Testis (tissue), 3 donors: ENCODE results near the gene DISP2. TPM values are rescaled to one million over a fixed set of nuclear protein-coding genes. Genes with fewer than 3 reads are reported as not detected.

Experiments
- DNase-seq: peaks from one replicate; pipeline ENCODE4 v3.0.0-alpha.2; 2019
- H3K27ac ChIP-seq, 2 donors: fragments of 200-600 bp; sonication (generic); one replicate each; pipeline ENCODE4 v1.5.1; 2019
- H3K27me3 ChIP-seq: fragments of 200-600 bp; sonication (generic); one replicate; pipeline ENCODE4 v1.5.1; 2019
- H3K36me3 ChIP-seq: fragments of 200-600 bp; sonication (generic); one replicate; pipeline ENCODE4 v1.5.1; 2017; ENCODE audit warnings: low read depth; ENCODE audit errors: missing control alignments
- H3K4me1 ChIP-seq: fragments of 200-600 bp; sonication (generic); one replicate; pipeline ENCODE4 v1.5.1; 2019
- H3K4me3 ChIP-seq, 2 donors: fragments of 200-600 bp; sonication (generic); one replicate each; pipeline ENCODE4 v1.5.1; 2017 to 2019
- H3K9me3 ChIP-seq: fragments of 200-600 bp; sonication (generic); one replicate; pipeline ENCODE4 v1.5.1; 2017
- CTCF ChIP-seq, 3 experiments: fragments of 450-650 bp in 2 of 3; fragments of 200-600 bp in 1 of 3; sonication (generic) in 1 of 3; IDR thresholded peaks; one replicate each; pipeline ENCODE4 v1.5.1; 2016 to 2019; ENCODE audit warnings: antibody characterized with exemption in 3 of 3, mild to moderate bottlenecking in 2 of 3, moderate library complexity in 1 of 3
- POLR2A ChIP-seq: fragments of 450-650 bp; IDR thresholded peaks from one replicate; pipeline ENCODE4 v1.6.1; 2017; ENCODE audit warnings: antibody characterized with exemption, mild to moderate bottlenecking, moderate library complexity
- WGBS, 2 donors: methylation state at CpG; one replicate each; pipeline ENCODE4 v1.1.5; 2018; 5-methylcytosine and 5-hydroxymethylcytosine counted together
- intact Hi-C: fragments of 100-400 bp; cut with DNase I; formaldehyde crosslinking; loops from one replicate; pipeline ENCODE4 v1.15.1; 2023; ENCODE audit warnings: low total_unique reads
- polyA plus RNA-seq: library from polyadenylated mRNA; stranded (reverse); fragments of 350-450 nt; fragmentation: Illumina TruSeq; extraction: RNeasy Lipid Tissue Mini Kit (QIAGEN cat#74804); gene quantifications from one replicate; pipeline ENCODE4 v1.2.3, GENCODE V29; 2014; ENCODE audit warnings: low read depth, low replicate concordance; ENCODE audit not compliant: insufficient read depth
- total RNA-seq, 2 donors: library from RNA; depleted of rRNA; stranded (reverse); fragments of >200 nt; gene quantifications; one replicate each; pipeline ENCODE4 v1.2.3, GENCODE V29; 2016

Gene DISP2
- total and polyA plus RNA-seq, 3 donors from 2014 or later: 3.0 to 7.6 (median 4.4) TPM

- H3K36me3 ChIP-seq: no peaks in the 10 kb centered on the region
- TF ChIP-seq CTCF (IDR thresholded peaks at IDR 0.05) (no peak), POLR2A (no peak)
- DNase-seq: no peak
- H3K4me1 ChIP-seq: peaks cover 10% of the 10 kb centered on the region
- H3K9me3 ChIP-seq: no peaks in the 10 kb centered on the region
- H3K27ac ChIP-seq: no peak overlapping the region
- H3K4me3 ChIP-seq: no peak overlapping the region
- WGBS, 2 donors: 90 to 98% methylated on average over 3 of the region's 3 CpGs
- intact Hi-C loops: no loop called here
- no peaks in the 10 kb centered on the region for H3K27me3 ChIP-seq
Measured at GRCh38 chr15:40316931-40317330, 41.1 kb upstream of the DISP2 start.

GRCh38 chr15:40317580-40317979 is 40.4 kb upstream of the DISP2 start:
- DNase-seq: no peak
- WGBS, 2 donors: 71 to 73% methylated on average over 4 of the region's 4 CpGs
- Histone ChIP-seq H3K27ac (no peak overlapping the region), H3K4me1 (peaks cover 10% of the 10 kb centered on the region), H3K27me3 (no peaks in the 10 kb centered on the region), H3K4me3 (no peak overlapping the region), H3K36me3 (no peaks in the 10 kb centered on the region), H3K9me3 (no peaks in the 10 kb centered on the region)
- intact Hi-C loops: no loop called here
- TF ChIP-seq CTCF (IDR thresholded peaks at IDR 0.05) (no peak), POLR2A (no peak)

GRCh38 chr15:40320409-40320808 is 37.6 kb upstream of the DISP2 start:
- intact Hi-C loops: no loop called here
- H3K27me3 ChIP-seq: no peaks in the 10 kb centered on the region
- no peaks in the 10 kb centered on the region for H3K36me3 ChIP-seq
- TF ChIP-seq POLR2A: no peak
- TF ChIP-seq CTCF (IDR thresholded peaks at IDR 0.05): no peak
- DNase-seq: no peak
- no peak overlapping the region for H3K27ac ChIP-seq
- H3K4me1 ChIP-seq: peaks cover 10% of the 10 kb centered on the region
- WGBS, 2 donors: 87 to 100% methylated on average over 1 of the region's 1 CpG
- no peaks in the 10 kb centered on the region for H3K9me3 ChIP-seq
- no peak overlapping the region for H3K4me3 ChIP-seq

- peak; percentile 82 for DNase-seq
- no peak overlapping the region for H3K4me3 ChIP-seq
- intact Hi-C loops: no loop called here
- WGBS, 2 donors: 0 to 5% methylated on average over 2 of the region's 2 CpGs
- no peaks in the 10 kb centered on the region for H3K9me3 ChIP-seq
- peaks cover 10% of the 10 kb centered on the region for H3K4me1 ChIP-seq
- no peaks in the 10 kb centered on the region for H3K27me3 ChIP-seq
- TF ChIP-seq CTCF (IDR thresholded peaks at IDR 0.05): peak; percentile 66 to 96 (median 84)
- TF ChIP-seq POLR2A: no peak
- no peaks in the 10 kb centered on the region for H3K36me3 ChIP-seq
- no peak overlapping the region for H3K27ac ChIP-seq
Measured at GRCh38 chr15:40320931-40321371, 37.1 kb upstream of the DISP2 start.

- WGBS, 2 donors: 46 to 48% methylated on average over 19 to 26 of the region's 26 CpGs
- Histone ChIP-seq H3K4me1 (peaks cover 12% of the 10 kb centered on the region), H3K27me3 (no peaks in the 10 kb centered on the region), H3K36me3 (no peaks in the 10 kb centered on the region), H3K9me3 (no peaks in the 10 kb centered on the region), H3K27ac (peak overlapping the region in 1 of 2 donors; percentile 68), H3K4me3 (peak overlapping the region; percentile 54 to 70)
- TF ChIP-seq CTCF (IDR thresholded peaks at IDR 0.05) (no peak), POLR2A (no peak)
- peak; percentile 28 for DNase-seq
- intact Hi-C loops: no loop called here
Measured at GRCh38 chr15:40322531-40323238, 35.3 kb upstream of the DISP2 start.
